ENCODE data around the gene ARHGEF6. TPM values are rescaled to one million over a fixed set of nuclear protein-coding genes. Genes with fewer than 3 reads are reported as not detected.
A peak's percentile ranks its signal among the peaks of the same experiment; 100 is the strongest.

ARHGEF6 gene
- total and polyA plus RNA-seq, 4 donors: 4.9 to 22.4 (median 15.5) TPM

DNA sequence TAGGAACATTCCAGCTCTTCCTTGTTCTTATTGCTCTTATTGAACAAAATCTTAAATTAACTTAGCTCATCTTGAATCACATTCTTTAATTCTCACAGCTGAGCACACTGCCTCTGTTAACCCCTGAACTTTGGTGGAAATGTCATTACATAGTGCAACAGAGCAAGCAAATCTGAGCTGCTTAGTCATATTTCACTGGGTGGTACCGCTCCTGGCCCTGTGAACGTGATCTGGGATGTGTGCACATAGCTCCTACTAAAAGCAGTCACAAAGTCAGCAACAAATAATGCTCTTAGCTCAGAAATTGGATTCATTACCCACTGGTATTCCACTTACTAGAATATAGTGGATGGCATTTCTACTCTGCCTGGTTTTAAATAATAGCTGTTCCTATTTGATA, 27.9 kb downstream of the ARHGEF6 start:
- Histone ChIP-seq H3K4me3 (no peak overlapping the region), H3K27me3 (ENCODE audit: control insufficient read depth in 3 of 3, insufficient read depth in 3 of 3, low read length in 2 of 3) (peaks cover 0 to 17% (median 6%) of the 10 kb centered on the region in 3 donors), H3K36me3 (ENCODE audit: control insufficient read depth in 4 of 4, insufficient read depth in 4 of 4, low read length in 4 of 4) (no peaks in the 10 kb centered on the region), H3K4me1 (ENCODE audit: control insufficient read depth in 5 of 5, insufficient read depth in 5 of 5, low read length in 5 of 5) (peaks cover 0 to 29% (median under 1%) of the 10 kb centered on the region in 5 donors), H3K27ac (ENCODE audit: low read depth in 1 of 2, low read length in 1 of 2) (peak overlapping the region in 1 of 2 donors; percentile 21), H3K9me3 (ENCODE audit: control insufficient read depth in 4 of 4, insufficient read depth in 3 of 4, low read length in 3 of 4) (no peaks in the 10 kb centered on the region), H3K9ac (ENCODE audit: insufficient read depth in 1 of 2, low read length in 2 of 2) (no peak overlapping the region)
- no peak for ATAC-seq (ENCODE audit: insufficient read depth, low FRiP score)
- no peak for DNase-seq
- WGBS, 2 donors: 63 to 79% methylated on average over 2 of the region's 2 CpGs
- TF ChIP-seq, protein P1, sequence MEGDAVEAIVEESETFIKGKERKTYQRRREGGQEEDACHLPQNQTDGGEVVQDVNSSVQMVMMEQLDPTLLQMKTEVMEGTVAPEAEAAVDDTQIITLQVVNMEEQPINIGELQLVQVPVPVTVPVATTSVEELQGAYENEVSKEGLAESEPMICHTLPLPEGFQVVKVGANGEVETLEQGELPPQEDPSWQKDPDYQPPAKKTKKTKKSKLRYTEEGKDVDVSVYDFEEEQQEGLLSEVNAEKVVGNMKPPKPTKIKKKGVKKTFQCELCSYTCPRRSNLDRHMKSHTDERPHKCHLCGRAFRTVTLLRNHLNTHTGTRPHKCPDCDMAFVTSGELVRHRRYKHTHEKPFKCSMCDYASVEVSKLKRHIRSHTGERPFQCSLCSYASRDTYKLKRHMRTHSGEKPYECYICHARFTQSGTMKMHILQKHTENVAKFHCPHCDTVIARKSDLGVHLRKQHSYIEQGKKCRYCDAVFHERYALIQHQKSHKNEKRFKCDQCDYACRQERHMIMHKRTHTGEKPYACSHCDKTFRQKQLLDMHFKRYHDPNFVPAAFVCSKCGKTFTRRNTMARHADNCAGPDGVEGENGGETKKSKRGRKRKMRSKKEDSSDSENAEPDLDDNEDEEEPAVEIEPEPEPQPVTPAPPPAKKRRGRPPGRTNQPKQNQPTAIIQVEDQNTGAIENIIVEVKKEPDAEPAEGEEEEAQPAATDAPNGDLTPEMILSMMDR (IDR thresholded peaks at IDR 0.05; ENCODE audit: control extremely low read depth, extremely low read depth): no peak

DNA sequence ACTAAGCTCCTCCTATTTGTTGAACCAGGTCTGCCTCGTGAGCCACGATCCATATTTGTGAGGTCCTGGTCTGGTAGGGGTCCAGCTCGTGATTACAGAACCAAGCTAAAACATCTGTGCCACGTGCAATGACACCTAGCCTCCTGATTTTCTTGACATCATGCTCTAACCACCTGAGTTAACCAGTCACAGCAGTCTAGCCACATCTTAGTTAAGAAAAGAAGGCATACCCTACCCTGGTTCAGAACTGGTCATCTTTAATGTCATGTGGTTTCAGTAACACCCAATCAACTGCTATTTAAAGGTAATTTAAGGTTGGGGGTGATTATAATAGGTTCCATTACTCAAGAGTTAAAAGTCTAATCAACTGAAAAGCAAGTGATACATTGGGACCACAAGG, 28.4 kb downstream of the ARHGEF6 start:
- no peaks in the 10 kb centered on the region for H3K36me3 ChIP-seq (ENCODE audit: control insufficient read depth in 4 of 4, insufficient read depth in 4 of 4, low read length in 4 of 4)
- peaks cover 0 to 32% (median 4%) of the 10 kb centered on the region in 5 donors for H3K4me1 ChIP-seq (ENCODE audit: control insufficient read depth in 5 of 5, insufficient read depth in 5 of 5, low read length in 5 of 5)
- 78 to 94% methylated on average over 4 of the region's 4 CpGs for WGBS, 2 donors
- H3K9ac ChIP-seq (ENCODE audit: insufficient read depth in 1 of 2, low read length in 2 of 2): no peak overlapping the region
- peaks cover 0 to 18% (median 8%) of the 10 kb centered on the region in 3 donors for H3K27me3 ChIP-seq (ENCODE audit: control insufficient read depth in 3 of 3, insufficient read depth in 3 of 3, low read length in 2 of 3)
- H3K9me3 ChIP-seq (ENCODE audit: control insufficient read depth in 4 of 4, insufficient read depth in 3 of 4, low read length in 3 of 4): no peaks in the 10 kb centered on the region
- H3K27ac ChIP-seq (ENCODE audit: low read depth in 1 of 2, low read length in 1 of 2): peak overlapping the region; percentile 21 to 28
- TF ChIP-seq, protein P1 (IDR thresholded peaks at IDR 0.05; ENCODE audit: control extremely low read depth, extremely low read depth): no peak
- no peak for DNase-seq
- H3K4me3 ChIP-seq: no peak overlapping the region
- no peak for ATAC-seq (ENCODE audit: insufficient read depth, low FRiP score)

DNA sequence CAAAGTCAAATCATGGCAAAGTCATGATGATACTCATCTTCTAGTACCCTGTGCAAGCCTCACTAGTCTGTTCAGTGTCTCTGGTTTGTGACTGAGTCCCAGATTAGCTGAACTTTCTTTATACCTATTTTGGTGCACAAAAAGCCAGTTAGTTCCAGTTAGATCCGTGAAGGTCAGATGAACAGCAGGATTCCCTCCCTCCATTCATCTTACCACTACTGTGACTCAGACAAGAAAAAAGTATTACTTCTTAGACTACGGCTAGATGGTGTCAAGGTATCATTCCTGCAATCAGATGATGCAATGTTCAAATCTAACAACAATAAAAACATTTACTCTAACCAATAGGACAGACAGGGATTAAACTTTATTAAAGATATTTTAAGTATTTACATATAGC, 30.4 kb downstream of the ARHGEF6 start:
- no peak overlapping the region for H3K27ac ChIP-seq (ENCODE audit: low read depth in 1 of 2, low read length in 1 of 2)
- no peak for DNase-seq
- H3K4me3 ChIP-seq: no peak overlapping the region
- 44 to 58% methylated on average over 2 of the region's 2 CpGs for WGBS, 2 donors
- peaks cover under 1 to 39% (median 7%) of the 10 kb centered on the region in 5 donors for H3K4me1 ChIP-seq (ENCODE audit: control insufficient read depth in 5 of 5, insufficient read depth in 5 of 5, low read length in 5 of 5)
- no peak overlapping the region for H3K9ac ChIP-seq (ENCODE audit: insufficient read depth in 1 of 2, low read length in 2 of 2)
- no peaks in the 10 kb centered on the region for H3K36me3 ChIP-seq (ENCODE audit: control insufficient read depth in 4 of 4, insufficient read depth in 4 of 4, low read length in 4 of 4)
- H3K27me3 ChIP-seq (ENCODE audit: control insufficient read depth in 3 of 3, insufficient read depth in 3 of 3, low read length in 2 of 3): peaks cover 0 to 21% (median 8%) of the 10 kb centered on the region in 3 donors
- no peaks in the 10 kb centered on the region for H3K9me3 ChIP-seq (ENCODE audit: control insufficient read depth in 4 of 4, insufficient read depth in 3 of 4, low read length in 3 of 4)
- no peak for ATAC-seq (ENCODE audit: insufficient read depth, low FRiP score)
- TF ChIP-seq, protein P1 (IDR thresholded peaks at IDR 0.05; ENCODE audit: control extremely low read depth, extremely low read depth): no peak

Data from lung (tissue), 12 donors.